K562 (cell line): ENCODE results near the gene PYDC1.

Experiments
- CHD2 ChIP-seq: IDR thresholded peaks from 2 replicates; pipeline ENCODE4 v1.6.1; 2011; ENCODE audit warnings: low read depth, low read length
- ESRRB ChIP-seq: fragments of 250-450 bp; sonication (Bioruptor Pico); IDR thresholded peaks from 2 replicates; pipeline ENCODE4 v1.5.0; 2020; ENCODE audit warnings: mild to moderate bottlenecking, moderate library complexity, borderline replicate concordance
- KAT7 ChIP-seq: sonication (generic); formaldehyde crosslinking; IDR thresholded peaks from 2 replicates; pipeline ENCODE4 v1.8.0; 2022; ENCODE audit warnings: missing genetic modification reagents, mild to moderate bottlenecking, borderline replicate concordance
- MLX ChIP-seq, 2 experiments: fragments of 450-650 bp in 1 of 2; sonication (generic) in 1 of 2; formaldehyde crosslinking; conservative IDR thresholded peaks; 2 replicates each; pipeline versions ENCODE4 v1.4.0 to v1.8.1; 2020 to 2022; ENCODE audit warnings: mild to moderate bottlenecking in 1 of 2, missing genetic modification reagents in 1 of 2
- RCOR1 ChIP-seq, 2 experiments: IDR thresholded peaks; 2 replicates each; pipeline ENCODE4 v1.6.1; 2012; ENCODE audit warnings: low read depth in 2 of 2, low read length in 2 of 2, borderline replicate concordance in 1 of 2, improper control_type of control experiment in 1 of 2
- SMAD4 ChIP-seq: fragments of 250-450 bp; sonication (Bioruptor Pico); conservative IDR thresholded peaks from 2 replicates; pipeline ENCODE4 v1.8.0; 2021; ENCODE audit warnings: inconsistent platforms, mild to moderate bottlenecking, moderate library complexity
- ZNF592 ChIP-seq: fragments of 450-650 bp; IDR thresholded peaks from 2 replicates; pipeline ENCODE4 v1.6.1; 2017; ENCODE audit warnings: antibody characterized with exemption, mild to moderate bottlenecking
- ZNF77 ChIP-seq: fragments of 250-450 bp; sonication (Bioruptor Pico); IDR thresholded peaks from 2 replicates; pipeline ENCODE4 v1.5.0; 2020

GRCh38 chr16:31182391-31182790 lies 34.5 kb downstream of the PYDC1 start:
- no peak for TF ChIP-seq ZNF592
- TF ChIP-seq MLX (CRISPR knock-in tag; conservative IDR thresholded peaks at IDR 0.05): no peak
- no peak for TF ChIP-seq CHD2
- TF ChIP-seq KAT7: no peak
- no peak for TF ChIP-seq ZNF77
- TF ChIP-seq RCOR1 (IDR thresholded peaks at IDR 0.05; ENCODE audit: borderline replicate concordance in 1 of 2, low read depth in 2 of 2, low read length in 2 of 2): no peak
- no peak for TF ChIP-seq ESRRB (CRISPR knock-in tag)
- no peak for TF ChIP-seq SMAD4 (CRISPR knock-in tag)
